Right lobe of liver (tissue), 4 donors: ENCODE data around the gene CDC42BPA.

ENCODE experiments used
- CTCF ChIP-seq, 4 donors: fragments of 200-600 bp in 3 of 4; fragments of 450-650 bp in 1 of 4; IDR thresholded peaks; one replicate each; pipeline versions ENCODE4 v1.5.1 to v1.8.0; 2016 to 2022; ENCODE audit warnings: antibody characterized with exemption in 4 of 4, mild to moderate bottlenecking in 2 of 4
- POLR2A ChIP-seq: fragments of 450-650 bp; IDR thresholded peaks from one replicate; pipeline ENCODE4 v1.6.1; 2017; ENCODE audit warnings: antibody characterized with exemption, mild to moderate bottlenecking
- donor health status: DM: no; HTN: no; CAD: no.
- donor health status: DM: no; HTN: no; CAD: no.
- donor health status: DM: no; HTN: yes; CAD: no.

- TF ChIP-seq CTCF (IDR thresholded peaks at IDR 0.05) (no peak), POLR2A (no peak)
These were observed 43.7 kb upstream of the CDC42BPA start for GRCh38 chr1:227362039-227362438.
